H9 (cell line): Measurements from ENCODE around the gene LAMB1. TPM values are rescaled to one million over a fixed set of nuclear protein-coding genes. Genes with fewer than 3 reads are reported as not detected.

Experiments
- DNase-seq: peaks from one replicate; pipeline ENCODE4 v3.0.0-alpha.2; 2017
- H2AFZ ChIP-seq: one replicate; pipeline ENCODE4 v1.6.1; 2013; ENCODE audit warnings: mild to moderate bottlenecking, low read length, control low read depth, moderate library complexity
- H2AK5ac ChIP-seq: 2 replicates; pipeline ENCODE4 v1.6.1; 2013; ENCODE audit warnings: low read length, control low read depth, mixed read lengths; ENCODE audit not compliant: insufficient read length
- H2BK120ac ChIP-seq: one replicate; pipeline ENCODE4 v1.6.1; 2013; ENCODE audit warnings: low read depth, mild to moderate bottlenecking, low read length, control low read depth, inconsistent platforms; ENCODE audit not compliant: poor library complexity, severe bottlenecking
- H2BK12ac ChIP-seq: 2 replicates; pipeline ENCODE4 v1.6.1; 2013; ENCODE audit warnings: low read length, control low read depth, mixed read lengths, low read depth; ENCODE audit not compliant: insufficient read length
- H2BK15ac ChIP-seq: 2 replicates; pipeline ENCODE4 v1.6.1; 2013; ENCODE audit warnings: low read depth, low read length, control low read depth
- H2BK20ac ChIP-seq: one replicate; pipeline ENCODE4 v1.6.1; 2013; ENCODE audit warnings: low read depth, mild to moderate bottlenecking, low read length, control low read depth, inconsistent platforms; ENCODE audit not compliant: poor library complexity, severe bottlenecking
- H2BK5ac ChIP-seq: 2 replicates; pipeline ENCODE4 v1.6.1; 2013; ENCODE audit warnings: low read length, control low read depth, mixed read lengths; ENCODE audit not compliant: insufficient read length
- H3K14ac ChIP-seq: 2 replicates; pipeline ENCODE4 v1.6.1; 2013; ENCODE audit warnings: low read length, control low read depth; ENCODE audit not compliant: insufficient read depth
- H3K18ac ChIP-seq: 2 replicates; pipeline ENCODE4 v1.6.1; 2013; ENCODE audit warnings: low read depth, mild to moderate bottlenecking, mixed read lengths, low read length, control low read depth; ENCODE audit not compliant: insufficient read length
- H3K23ac ChIP-seq: 2 replicates; pipeline ENCODE4 v1.6.1; 2013; ENCODE audit warnings: low read length, control low read depth, mixed read lengths, low read depth; ENCODE audit not compliant: insufficient read length
- H3K23me2 ChIP-seq: 2 replicates; pipeline ENCODE4 v1.6.1; 2013; ENCODE audit warnings: low read depth, mild to moderate bottlenecking, mixed read lengths, low read length, control low read depth; ENCODE audit not compliant: insufficient read length, poor library complexity, severe bottlenecking
- H3K27ac ChIP-seq: 2 replicates; pipeline ENCODE4 v1.5.1; 2013; ENCODE audit warnings: low read length, control low read depth, mixed read lengths, low read depth; ENCODE audit not compliant: insufficient read length
- H3K27me3 ChIP-seq: 2 replicates; pipeline ENCODE4 v1.6.1; 2013; ENCODE audit warnings: low read length, control low read depth, inconsistent platforms; ENCODE audit not compliant: insufficient read depth
- H3K4ac ChIP-seq: 2 replicates; pipeline ENCODE4 v1.6.1; 2013; ENCODE audit warnings: low read depth, mild to moderate bottlenecking, control low read depth, inconsistent platforms, low read length, moderate library complexity
- H3K4me1 ChIP-seq: 2 replicates; pipeline ENCODE4 v1.6.1; 2013; ENCODE audit warnings: low read length, control low read depth, inconsistent platforms; ENCODE audit not compliant: insufficient read depth
- H3K4me2 ChIP-seq: 2 replicates; pipeline ENCODE4 v1.6.1; 2013; ENCODE audit warnings: low read length, control low read depth, mixed read lengths; ENCODE audit not compliant: insufficient read length, insufficient read depth
- H3K56ac ChIP-seq: 2 replicates; pipeline ENCODE4 v1.6.1; 2013; ENCODE audit warnings: low read depth, mild to moderate bottlenecking, mixed read lengths, low read length, control low read depth; ENCODE audit not compliant: insufficient read length
- H3K79me1 ChIP-seq: 2 replicates; pipeline ENCODE4 v1.6.1; 2013; ENCODE audit warnings: low read depth, mild to moderate bottlenecking, moderate library complexity, low read length, control low read depth, inconsistent platforms; ENCODE audit not compliant: insufficient read depth, poor library complexity, severe bottlenecking
- H3K79me2 ChIP-seq: 2 replicates; pipeline ENCODE4 v1.6.1; 2013; ENCODE audit warnings: low read length, control low read depth, inconsistent platforms; ENCODE audit not compliant: insufficient read depth
- H3K9ac ChIP-seq: 2 replicates; pipeline ENCODE4 v1.6.1; 2013; ENCODE audit warnings: low read length, control low read depth, mixed read lengths; ENCODE audit not compliant: insufficient read length; ENCODE audit errors: extremely low read depth
- H3K9me3 ChIP-seq: one replicate; pipeline ENCODE4 v1.6.1; 2013; ENCODE audit warnings: low read depth, low read length, inconsistent platforms; ENCODE audit not compliant: control insufficient read depth
- H3T11ph ChIP-seq: one replicate; pipeline ENCODE4 v1.6.1; 2013; ENCODE audit warnings: mild to moderate bottlenecking, low read length, control low read depth, inconsistent platforms
- H4K20me1 ChIP-seq: one replicate; pipeline ENCODE4 v1.6.1; 2013; ENCODE audit not compliant: control insufficient read depth, insufficient read length, insufficient read depth
- H4K5ac ChIP-seq: 2 replicates; pipeline ENCODE4 v1.6.1; 2013; ENCODE audit warnings: low read depth, mild to moderate bottlenecking, mixed read lengths, low read length, control low read depth; ENCODE audit not compliant: insufficient read length
- H4K8ac ChIP-seq: replicated peaks from 2 replicates; pipeline ENCODE4 v1.6.1; 2013; ENCODE audit warnings: low read length, control low read depth, mixed read lengths, low read depth; ENCODE audit not compliant: insufficient read length
- H4K91ac ChIP-seq: 2 replicates; pipeline ENCODE4 v1.6.1; 2013; ENCODE audit warnings: low read depth, mild to moderate bottlenecking, moderate library complexity, mixed read lengths, low read length, control low read depth; ENCODE audit not compliant: insufficient read length
- H3K27ac Mint-ChIP-seq, 3 experiments: 2 replicates in 2 of 3; 3 replicates in 1 of 3; pipeline ENCODE4 v1.8.0; 2020 to 2021; ENCODE audit warnings: mixed read lengths in 3 of 3, mild to moderate bottlenecking in 1 of 3, moderate library complexity in 1 of 3
- H3K27me3 Mint-ChIP-seq: 2 replicates; pipeline ENCODE4 v1.8.0; 2021; ENCODE audit warnings: low read depth, mild to moderate bottlenecking, moderate library complexity, mixed read lengths
- H3K36me3 Mint-ChIP-seq, 3 experiments: 2 replicates in 2 of 3; 3 replicates in 1 of 3; pipeline ENCODE4 v1.8.0; 2020 to 2021; ENCODE audit warnings: low read depth in 3 of 3, mixed read lengths in 3 of 3; ENCODE audit not compliant: insufficient read depth in 1 of 3
- H3K4me1 Mint-ChIP-seq, 2 experiments: 2 replicates each; pipeline ENCODE4 v1.8.0; 2020; ENCODE audit warnings: mixed read lengths in 2 of 2
- H3K4me3 Mint-ChIP-seq, 2 experiments: 2 replicates in 1 of 2; 3 replicates in 1 of 2; pipeline ENCODE4 v1.8.0; 2020 to 2021; ENCODE audit warnings: mild to moderate bottlenecking in 2 of 2, mixed read lengths in 2 of 2, moderate library complexity in 1 of 2
- H3K9me3 Mint-ChIP-seq, 2 experiments: 2 replicates in 1 of 2; 3 replicates in 1 of 2; pipeline ENCODE4 v1.8.0; 2020; ENCODE audit warnings: mild to moderate bottlenecking in 2 of 2, mixed read lengths in 2 of 2, moderate library complexity in 1 of 2
- WGBS: extraction: QIAGEN DNeasy Blood & Tissue Kit; methylation state at CpG from one replicate; pipeline ENCODE4 v1.1.7; 2013; ENCODE audit warnings: missing lambda C conversion rate, low lambda C conversion rate, mixed read lengths; ENCODE audit not compliant: insufficient read length; ENCODE audit errors: extremely low coverage; 5-methylcytosine and 5-hydroxymethylcytosine counted together
- total RNA-seq: library from RNA; stranded (reverse); gene quantifications from 2 replicates; pipeline ENCODE4 v1.2.1, GENCODE V29; 2021
- TF ChIP-seq, protein P1 (sequence below): fragments of 200-600 bp; sonication (generic); conservative IDR thresholded peaks from 3 replicates; pipeline ENCODE4 v1.8.0; 2021; ENCODE audit warnings: antibody characterized with exemption, mild to moderate bottlenecking

Gene LAMB1
- total RNA-seq, 1 experiment from 2014 or later, result 75.8 TPM

DNA sequence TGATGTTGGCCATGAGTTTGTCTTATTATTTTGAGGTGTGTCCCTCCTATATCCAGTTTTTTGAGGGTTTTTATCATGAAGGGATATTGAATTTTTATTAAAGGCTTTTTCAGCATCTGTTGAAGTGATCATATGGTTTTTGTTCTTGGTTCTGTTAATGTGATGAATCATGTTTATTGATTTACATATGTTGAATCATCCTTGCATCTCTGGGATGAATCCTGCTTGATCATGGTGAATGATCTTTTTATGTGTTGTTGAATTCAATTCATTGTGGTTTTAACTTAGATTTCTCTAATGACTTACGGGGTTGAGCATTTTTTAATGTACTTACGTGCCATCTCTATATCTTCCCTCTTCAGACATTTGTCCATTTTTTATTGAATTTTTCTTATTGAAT, 89.1 kb downstream of the LAMB1 start:
- H3K23ac ChIP-seq, result no peak overlapping the region
- no peak overlapping the region for H4K5ac ChIP-seq
- H3K9ac ChIP-seq, result no peak overlapping the region
- no peak overlapping the region for H3K4ac ChIP-seq
- no peak for DNase-seq
- H4K91ac ChIP-seq, result no peak overlapping the region
- H2BK5ac ChIP-seq, result no peak overlapping the region
- H3K56ac ChIP-seq, result no peak overlapping the region
- H3K4me1 Mint-ChIP-seq, result no peaks in the 10 kb centered on the region
- no peak overlapping the region for H3K4me2 ChIP-seq
- no peaks in the 10 kb centered on the region for H3K27me3 Mint-ChIP-seq
- H3K79me1 ChIP-seq, result no peaks in the 10 kb centered on the region
- H3K4me3 Mint-ChIP-seq, result no peak overlapping the region
- no peak overlapping the region for H3T11ph ChIP-seq
- no peaks in the 10 kb centered on the region for H4K20me1 ChIP-seq
- peaks cover 34 to 80% (median 64%) of the 10 kb centered on the region in 3 experiments; a peak in 6 of 7 replicates for H3K36me3 Mint-ChIP-seq
- no peak overlapping the region for H2BK15ac ChIP-seq
- no peak overlapping the region for H3K18ac ChIP-seq
- no peaks in the 10 kb centered on the region for H3K4me1 ChIP-seq
- H3K9me3 ChIP-seq, result no peaks in the 10 kb centered on the region
- TF ChIP-seq, protein P1, sequence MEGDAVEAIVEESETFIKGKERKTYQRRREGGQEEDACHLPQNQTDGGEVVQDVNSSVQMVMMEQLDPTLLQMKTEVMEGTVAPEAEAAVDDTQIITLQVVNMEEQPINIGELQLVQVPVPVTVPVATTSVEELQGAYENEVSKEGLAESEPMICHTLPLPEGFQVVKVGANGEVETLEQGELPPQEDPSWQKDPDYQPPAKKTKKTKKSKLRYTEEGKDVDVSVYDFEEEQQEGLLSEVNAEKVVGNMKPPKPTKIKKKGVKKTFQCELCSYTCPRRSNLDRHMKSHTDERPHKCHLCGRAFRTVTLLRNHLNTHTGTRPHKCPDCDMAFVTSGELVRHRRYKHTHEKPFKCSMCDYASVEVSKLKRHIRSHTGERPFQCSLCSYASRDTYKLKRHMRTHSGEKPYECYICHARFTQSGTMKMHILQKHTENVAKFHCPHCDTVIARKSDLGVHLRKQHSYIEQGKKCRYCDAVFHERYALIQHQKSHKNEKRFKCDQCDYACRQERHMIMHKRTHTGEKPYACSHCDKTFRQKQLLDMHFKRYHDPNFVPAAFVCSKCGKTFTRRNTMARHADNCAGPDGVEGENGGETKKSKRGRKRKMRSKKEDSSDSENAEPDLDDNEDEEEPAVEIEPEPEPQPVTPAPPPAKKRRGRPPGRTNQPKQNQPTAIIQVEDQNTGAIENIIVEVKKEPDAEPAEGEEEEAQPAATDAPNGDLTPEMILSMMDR, result no peak
- H4K8ac ChIP-seq, result no peak overlapping the region
- H3K14ac ChIP-seq, result no peak overlapping the region
- no peak overlapping the region for H2AFZ ChIP-seq
- no peaks in the 10 kb centered on the region for H3K27me3 ChIP-seq
- no peak overlapping the region for H2BK120ac ChIP-seq
- H3K27ac ChIP-seq, result no peak overlapping the region
- no peaks in the 10 kb centered on the region for H3K79me2 ChIP-seq
- no peaks in the 10 kb centered on the region for H3K23me2 ChIP-seq
- H3K27ac Mint-ChIP-seq, result peak overlapping the region in 2 of 3 experiments; percentile 53 to 69; a peak in 1 of 7 replicates
- H2AK5ac ChIP-seq, result no peak overlapping the region
- H3K9me3 Mint-ChIP-seq, result no peaks in the 10 kb centered on the region; a peak in 1 of 5 replicates
- H2BK12ac ChIP-seq, result no peak overlapping the region
- no CpG with 5 or more reads among the region's 2 CpGs for WGBS
- no peak overlapping the region for H2BK20ac ChIP-seq
